ENCODE measurements around the gene PRICKLE2.

The PRICKLE2 gene

GRCh38 chr3:64157150-64158035 lies 67.9 kb downstream of the PRICKLE2 start:
- no peak for DNase-seq (ENCODE audit: low read depth)

GRCh38 chr3:64155328-64155727 lies 69.9 kb downstream of the PRICKLE2 start:
- no peak for DNase-seq (ENCODE audit: low read depth)

- DNase-seq (ENCODE audit: low read depth), result no peak
These were observed 72.4 kb downstream of the PRICKLE2 start for GRCh38 chr3:64152676-64153466.

GRCh38 chr3:64152086-64152485 lies 73.2 kb downstream of the PRICKLE2 start:
- no peak for DNase-seq (ENCODE audit: low read depth)

GRCh38 chr3:64151342-64151871 lies 73.9 kb downstream of the PRICKLE2 start:
- DNase-seq (ENCODE audit: low read depth), result no peak

- DNase-seq (ENCODE audit: low read depth), result no peak
These were observed 74.6 kb downstream of the PRICKLE2 start for GRCh38 chr3:64150623-64151207.

- DNase-seq (ENCODE audit: low read depth), result no peak
These were observed 75.4 kb downstream of the PRICKLE2 start for GRCh38 chr3:64149886-64150285.

- DNase-seq (ENCODE audit: low read depth), result no peak
These were observed 76.2 kb downstream of the PRICKLE2 start for GRCh38 chr3:64148955-64149653.

- DNase-seq (ENCODE audit: low read depth), result no peak
These were observed 78.1 kb downstream of the PRICKLE2 start for GRCh38 chr3:64147211-64147610.

GRCh38 chr3:64145438-64145837 lies 79.8 kb downstream of the PRICKLE2 start:
- DNase-seq (ENCODE audit: low read depth), result no peak

GRCh38 chr3:64144241-64144900 lies 80.9 kb downstream of the PRICKLE2 start:
- no peak for DNase-seq (ENCODE audit: low read depth)

- no peak for DNase-seq (ENCODE audit: low read depth)
These were observed 81.7 kb downstream of the PRICKLE2 start for GRCh38 chr3:64143409-64144130.

- no peak for DNase-seq (ENCODE audit: low read depth)
These were observed 83.8 kb downstream of the PRICKLE2 start for GRCh38 chr3:64141476-64141875.

GRCh38 chr3:64140651-64141050 lies 84.6 kb downstream of the PRICKLE2 start:
- DNase-seq (ENCODE audit: low read depth), result no peak

- no peak for DNase-seq (ENCODE audit: low read depth)
These were observed 86.5 kb downstream of the PRICKLE2 start for GRCh38 chr3:64138656-64139375.

GRCh38 chr3:64138046-64138445 lies 87.2 kb downstream of the PRICKLE2 start:
- no peak for DNase-seq (ENCODE audit: low read depth)

- DNase-seq (ENCODE audit: low read depth), result no peak
These were observed 90.4 kb downstream of the PRICKLE2 start for GRCh38 chr3:64134882-64135281.

GRCh38 chr3:64133987-64134386 lies 91.3 kb downstream of the PRICKLE2 start:
- no peak for DNase-seq (ENCODE audit: low read depth)

- no peak for DNase-seq (ENCODE audit: low read depth)
These were observed 92.0 kb downstream of the PRICKLE2 start for GRCh38 chr3:64133272-64133671.

Data from T follicular helper cell (primary cell).